HepG2 (cell line): ENCODE data around the gene CAMTA1. TPM values are rescaled to one million over a fixed set of nuclear protein-coding genes. Genes with fewer than 3 reads are reported as not detected.

ENCODE experiments used
- ATAC-seq: fragments of 200-7000 bp; cut with Tn5 transposase; 3 replicates; pipeline ENCODE4 v1.9.1; 2020; ENCODE audit warnings: mild to moderate bottlenecking, moderate library complexity
- BruUV-seq: library from RNA; stranded (reverse); fragments of 400-500 nt; replicated peaks from 2 replicates; lab custom pipeline; 2021; lab: Mats Ljungman, UMichigan
- CTCF ChIA-PET: fragments of 300-600 bp; formaldehyde crosslinking; extraction: SDS; loops from one replicate; lab custom pipeline; 2021; ENCODE audit warnings: low total read pairs, inconsistent platforms, low intra/inter-chr PET ratio; lab: Yijun Ruan, JAX
- POLR2A ChIA-PET: fragments of 350-600 bp; sonication (Branson Sonifier 250); formaldehyde crosslinking; loops from one replicate; lab custom pipeline; 2020; ENCODE audit warnings: antibody characterized with exemption, inconsistent platforms; lab: Yijun Ruan, JAX
- DNase-seq: peaks from one replicate; pipeline ENCODE4 v3.0.0-alpha.2; 2015; ENCODE audit warnings: low spot score
- FAIRE-seq: peaks from 3 replicates; lab custom pipeline; 2011; peaks lifted over from hg19 to GRCh38; lab: Jason Lieb, UNC
- H2AFZ ChIP-seq: one replicate; pipeline ENCODE4 v1.6.1; 2011; ENCODE audit warnings: low read length, inconsistent platforms
- H3K27ac ChIP-seq: fragments of 300-600 bp; 3 replicates; pipeline ENCODE4 v1.8.0; 2011; ENCODE audit warnings: mixed run types, mild to moderate bottlenecking, mixed read lengths, low read length, inconsistent platforms; ENCODE audit not compliant: insufficient read depth; ENCODE audit errors: extremely low read length
- H3K27me3 ChIP-seq, 2 experiments: fragments of 200-600 bp in 1 of 2; 2 replicates in 1 of 2; 3 replicates in 1 of 2; pipeline versions ENCODE4 v1.6.0 to v1.8.0; 2011; ENCODE audit warnings: low read length in 2 of 2, mild to moderate bottlenecking in 2 of 2, moderate library complexity in 2 of 2, inconsistent platforms in 1 of 2; ENCODE audit not compliant: insufficient read depth in 2 of 2, control insufficient read depth in 1 of 2
- H3K36me3 ChIP-seq, 2 experiments: fragments of 200-600 bp in 1 of 2; replicated peaks in 1 of 2; 2 replicates in 1 of 2; 3 replicates in 1 of 2; pipeline versions ENCODE4 v1.5.1 to v1.8.0; 2011; ENCODE audit warnings: low read length in 2 of 2, inconsistent platforms in 1 of 2; ENCODE audit not compliant: insufficient read depth in 2 of 2, control insufficient read depth in 1 of 2
- H3K4me1 ChIP-seq: 2 replicates; pipeline ENCODE4 v1.5.1; 2012; ENCODE audit warnings: low read length, inconsistent platforms; ENCODE audit not compliant: insufficient read depth
- H3K4me2 ChIP-seq: 2 replicates; pipeline ENCODE4 v1.6.0; 2011; ENCODE audit warnings: low read depth, low read length, inconsistent platforms
- H3K4me3 ChIP-seq, 3 experiments: fragments of 200-600 bp in 1 of 3; sonication (generic), shearing (Covaris generic) in 1 of 3; replicated peaks in 1 of 3; 2 replicates each; pipeline ENCODE4 v1.5.1; 2011 to 2016; ENCODE audit warnings: low read length in 3 of 3, inconsistent platforms in 2 of 3, low read depth in 2 of 3, mild to moderate bottlenecking in 2 of 3, control low read depth in 1 of 3, mixed read lengths in 1 of 3; ENCODE audit not compliant: insufficient read depth in 1 of 3
- H3K79me2 ChIP-seq: one replicate; pipeline ENCODE4 v1.6.1; 2011; ENCODE audit warnings: low read length, inconsistent platforms; ENCODE audit not compliant: insufficient read depth
- H3K9ac ChIP-seq: 2 replicates; pipeline ENCODE4 v1.6.0; 2011; ENCODE audit warnings: mild to moderate bottlenecking, low read depth, low read length, inconsistent platforms; ENCODE audit not compliant: insufficient read depth
- H3K9me3 ChIP-seq: 2 replicates; pipeline ENCODE4 v1.5.1; 2012; ENCODE audit warnings: mild to moderate bottlenecking, low read length
- H4K20me1 ChIP-seq: 2 replicates; pipeline ENCODE4 v1.6.0; 2011; ENCODE audit warnings: inconsistent platforms, mild to moderate bottlenecking, low read length, moderate library complexity; ENCODE audit not compliant: insufficient read depth
- HOXA5 ChIP-seq: sonication (generic); formaldehyde crosslinking; IDR thresholded peaks from 2 replicates; pipeline ENCODE4 v1.4.0; 2020; ENCODE audit warnings: missing genetic modification reagents
- RBAK ChIP-seq: sonication (generic); formaldehyde crosslinking; IDR thresholded peaks from 2 replicates; pipeline ENCODE4 v1.5.1; 2020; ENCODE audit warnings: mild to moderate bottlenecking, missing genetic modification reagents
- RFX5 ChIP-seq: IDR thresholded peaks from 2 replicates; pipeline ENCODE4 v1.6.1; 2011; ENCODE audit warnings: low read depth, low read length, improper control_type of control experiment
- WGBS: methylation state at CpG from one replicate; pipeline ENCODE4 v1.1.6; 2017; ENCODE audit warnings: low lambda C conversion rate; 5-methylcytosine and 5-hydroxymethylcytosine counted together
- in situ Hi-C: cut with HindIII; loops from 2 replicates; pipeline ENCODE4 v1.10.0; 2017; ENCODE audit warnings: low pct_unique_long_range_greater_than_20kb; ENCODE audit not compliant: extremely low pct_ligation_motif_present
- intact Hi-C: fragments of 100-400 bp; cut with micrococcal nuclease; formaldehyde crosslinking; loops from one replicate; pipeline ENCODE4 v1.10.0; 2022; ENCODE audit not compliant: unreplicated experiment
- polyA plus RNA-seq, 8 experiments: library from polyadenylated mRNA; depleted of rRNA in 3 of 8; stranded (reverse) in 7 of 8; unstranded in 1 of 8; fragments of >200 nt; fragmentation: Illumina TruSeq in 4 of 8; extraction: Trizol in 4 of 8; gene quantifications; 2 replicates each; pipeline versions ENCODE4 v1.2.1 to v1.2.3, GENCODE V29; 2011 to 2016; ENCODE audit warnings: low read depth in 4 of 8, missing spikeins in 1 of 8, mixed read lengths in 1 of 8; ENCODE audit not compliant: insufficient read depth in 1 of 8
- total RNA-seq, 5 experiments: library from RNA; depleted of rRNA; stranded (reverse); fragments of >200 nt; fragmentation: Illumina TruSeq; extraction: Trizol; gene quantifications; 2 replicates each; pipeline ENCODE4 v1.2.3, GENCODE V29; 2016; ENCODE audit warnings: low read depth in 1 of 5
- TF ChIP-seq, protein P1 (sequence below): fragments of 450-650 bp; IDR thresholded peaks from 2 replicates; pipeline ENCODE4 v1.6.1; 2017
- TF ChIP-seq, protein P2 (sequence below): sonication (generic); formaldehyde crosslinking; IDR thresholded peaks from 2 replicates; pipeline ENCODE4 v1.9.0; 2022; ENCODE audit warnings: missing genetic modification reagents, mild to moderate bottlenecking, borderline replicate concordance
- TF ChIP-seq, protein P3 (sequence below): sonication (generic); formaldehyde crosslinking; IDR thresholded peaks from 2 replicates; pipeline ENCODE4 v1.5.1; 2020; ENCODE audit warnings: mild to moderate bottlenecking, missing genetic modification reagents
- TF ChIP-seq, protein P4 (sequence below): sonication (generic); formaldehyde crosslinking; IDR thresholded peaks from 2 replicates; pipeline ENCODE4 v1.4.0; 2020; ENCODE audit warnings: missing genetic modification reagents, borderline replicate concordance
- TF ChIP-seq, protein P5 (sequence below): sonication (generic); formaldehyde crosslinking; IDR thresholded peaks from 2 replicates; pipeline ENCODE4 v1.9.0; 2021; ENCODE audit warnings: missing genetic modification reagents, mild to moderate bottlenecking, borderline replicate concordance

CAMTA1 gene
- total and polyA plus RNA-seq, 2 of the 13 experiments (the other 11 are each of a cell fraction or from before 2014, with no cell fraction given), result 25.0 to 36.4 TPM

DNA sequence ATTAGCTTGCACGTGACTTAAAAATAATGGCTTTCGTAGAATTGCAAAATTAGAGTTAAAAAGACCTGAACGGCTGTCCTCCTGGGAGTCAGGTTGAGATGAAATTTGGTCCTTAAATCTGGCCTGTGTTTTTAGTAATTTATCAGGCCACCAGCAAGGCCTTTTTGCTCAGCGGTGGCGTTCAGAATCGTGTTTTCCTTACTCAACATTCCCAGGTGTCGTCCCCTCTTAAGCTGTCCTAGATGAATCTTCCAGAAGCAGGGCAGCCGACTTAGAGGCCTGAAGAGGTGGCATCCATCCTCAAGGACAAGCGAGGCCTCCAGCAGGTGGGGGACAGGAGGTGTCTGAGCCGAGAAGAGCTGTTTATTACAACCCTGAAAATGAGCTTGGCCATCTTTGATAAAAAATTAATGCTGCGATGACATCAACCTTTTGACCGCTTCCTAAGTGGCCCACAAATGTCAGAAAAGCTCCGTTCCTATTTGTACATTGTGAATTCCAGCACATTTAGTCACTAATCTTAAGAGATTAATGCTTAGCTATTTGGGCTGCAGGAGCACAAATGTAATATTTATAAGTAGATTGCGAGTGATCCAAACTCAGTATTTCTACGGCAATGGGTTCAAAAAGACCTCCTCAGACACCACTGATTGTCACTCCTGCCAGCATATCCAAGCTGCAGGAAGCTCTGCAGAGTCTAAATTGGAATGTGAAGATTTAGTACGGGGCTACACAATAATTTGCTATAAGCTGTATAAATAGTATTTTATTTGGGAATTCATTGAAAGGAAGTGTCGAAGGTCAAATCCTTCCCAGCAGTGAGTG, 641.7 kb downstream of the CAMTA1 start:
- H3K4me1 ChIP-seq, result no peaks in the 10 kb centered on the region
- H3K79me2 ChIP-seq, result no peaks in the 10 kb centered on the region
- H3K27ac ChIP-seq, result no peak overlapping the region
- ChIA-PET POLR2A (no interaction called here), CTCF (no interaction called here)
- no peak overlapping the region for H2AFZ ChIP-seq
- FAIRE-seq, result no peak
- in situ Hi-C loops, result no loop called here
- H3K27me3 ChIP-seq, result peaks cover 1 to 16% of the 10 kb centered on the region in 2 experiments; a peak in 4 of 5 replicates
- H3K9ac ChIP-seq, result no peak overlapping the region
- TF ChIP-seq, protein P1, sequence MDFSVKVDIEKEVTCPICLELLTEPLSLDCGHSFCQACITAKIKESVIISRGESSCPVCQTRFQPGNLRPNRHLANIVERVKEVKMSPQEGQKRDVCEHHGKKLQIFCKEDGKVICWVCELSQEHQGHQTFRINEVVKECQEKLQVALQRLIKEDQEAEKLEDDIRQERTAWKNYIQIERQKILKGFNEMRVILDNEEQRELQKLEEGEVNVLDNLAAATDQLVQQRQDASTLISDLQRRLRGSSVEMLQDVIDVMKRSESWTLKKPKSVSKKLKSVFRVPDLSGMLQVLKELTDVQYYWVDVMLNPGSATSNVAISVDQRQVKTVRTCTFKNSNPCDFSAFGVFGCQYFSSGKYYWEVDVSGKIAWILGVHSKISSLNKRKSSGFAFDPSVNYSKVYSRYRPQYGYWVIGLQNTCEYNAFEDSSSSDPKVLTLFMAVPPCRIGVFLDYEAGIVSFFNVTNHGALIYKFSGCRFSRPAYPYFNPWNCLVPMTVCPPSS, result no peak
- TF ChIP-seq RFX5, result no peak
- TF ChIP-seq, protein P2, sequence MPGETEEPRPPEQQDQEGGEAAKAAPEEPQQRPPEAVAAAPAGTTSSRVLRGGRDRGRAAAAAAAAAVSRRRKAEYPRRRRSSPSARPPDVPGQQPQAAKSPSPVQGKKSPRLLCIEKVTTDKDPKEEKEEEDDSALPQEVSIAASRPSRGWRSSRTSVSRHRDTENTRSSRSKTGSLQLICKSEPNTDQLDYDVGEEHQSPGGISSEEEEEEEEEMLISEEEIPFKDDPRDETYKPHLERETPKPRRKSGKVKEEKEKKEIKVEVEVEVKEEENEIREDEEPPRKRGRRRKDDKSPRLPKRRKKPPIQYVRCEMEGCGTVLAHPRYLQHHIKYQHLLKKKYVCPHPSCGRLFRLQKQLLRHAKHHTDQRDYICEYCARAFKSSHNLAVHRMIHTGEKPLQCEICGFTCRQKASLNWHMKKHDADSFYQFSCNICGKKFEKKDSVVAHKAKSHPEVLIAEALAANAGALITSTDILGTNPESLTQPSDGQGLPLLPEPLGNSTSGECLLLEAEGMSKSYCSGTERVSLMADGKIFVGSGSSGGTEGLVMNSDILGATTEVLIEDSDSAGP (CRISPR knock-in tag), result no peak
- TF ChIP-seq HOXA5 (CRISPR knock-in tag), result no peak
- no peak for TF ChIP-seq RBAK (CRISPR knock-in tag)
- TF ChIP-seq, protein P3, sequence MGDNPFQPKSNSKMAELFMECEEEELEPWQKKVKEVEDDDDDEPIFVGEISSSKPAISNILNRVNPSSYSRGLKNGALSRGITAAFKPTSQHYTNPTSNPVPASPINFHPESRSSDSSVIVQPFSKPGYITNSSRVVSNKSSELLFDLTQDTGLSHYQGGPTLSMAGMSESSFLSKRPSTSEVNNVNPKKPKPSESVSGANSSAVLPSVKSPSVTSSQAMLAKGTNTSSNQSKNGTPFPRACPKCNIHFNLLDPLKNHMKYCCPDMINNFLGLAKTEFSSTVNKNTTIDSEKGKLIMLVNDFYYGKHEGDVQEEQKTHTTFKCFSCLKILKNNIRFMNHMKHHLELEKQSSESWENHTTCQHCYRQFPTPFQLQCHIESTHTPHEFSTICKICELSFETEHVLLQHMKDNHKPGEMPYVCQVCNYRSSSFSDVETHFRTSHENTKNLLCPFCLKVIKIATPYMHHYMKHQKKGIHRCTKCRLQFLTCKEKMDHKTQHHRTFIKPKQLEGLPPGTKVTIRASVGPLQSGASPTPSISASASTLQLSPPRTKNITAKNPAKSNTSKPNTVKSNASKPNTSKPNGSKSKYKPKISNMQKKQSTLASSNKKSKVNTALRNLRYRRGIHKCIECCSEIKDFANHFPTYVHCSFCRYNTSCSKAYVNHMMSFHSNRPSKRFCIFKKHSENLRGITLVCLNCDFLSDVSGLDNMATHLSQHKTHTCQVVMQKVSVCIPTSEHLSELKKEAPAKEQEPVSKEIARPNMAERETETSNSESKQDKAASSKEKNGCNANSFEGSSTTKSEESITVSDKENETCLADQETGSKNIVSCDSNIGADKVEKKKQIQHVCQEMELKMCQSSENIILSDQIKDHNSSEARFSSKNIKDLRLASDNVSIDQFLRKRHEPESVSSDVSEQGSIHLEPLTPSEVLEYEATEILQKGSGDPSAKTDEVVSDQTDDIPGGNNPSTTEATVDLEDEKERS (CRISPR knock-in tag), result no peak
- TF ChIP-seq, protein P4, sequence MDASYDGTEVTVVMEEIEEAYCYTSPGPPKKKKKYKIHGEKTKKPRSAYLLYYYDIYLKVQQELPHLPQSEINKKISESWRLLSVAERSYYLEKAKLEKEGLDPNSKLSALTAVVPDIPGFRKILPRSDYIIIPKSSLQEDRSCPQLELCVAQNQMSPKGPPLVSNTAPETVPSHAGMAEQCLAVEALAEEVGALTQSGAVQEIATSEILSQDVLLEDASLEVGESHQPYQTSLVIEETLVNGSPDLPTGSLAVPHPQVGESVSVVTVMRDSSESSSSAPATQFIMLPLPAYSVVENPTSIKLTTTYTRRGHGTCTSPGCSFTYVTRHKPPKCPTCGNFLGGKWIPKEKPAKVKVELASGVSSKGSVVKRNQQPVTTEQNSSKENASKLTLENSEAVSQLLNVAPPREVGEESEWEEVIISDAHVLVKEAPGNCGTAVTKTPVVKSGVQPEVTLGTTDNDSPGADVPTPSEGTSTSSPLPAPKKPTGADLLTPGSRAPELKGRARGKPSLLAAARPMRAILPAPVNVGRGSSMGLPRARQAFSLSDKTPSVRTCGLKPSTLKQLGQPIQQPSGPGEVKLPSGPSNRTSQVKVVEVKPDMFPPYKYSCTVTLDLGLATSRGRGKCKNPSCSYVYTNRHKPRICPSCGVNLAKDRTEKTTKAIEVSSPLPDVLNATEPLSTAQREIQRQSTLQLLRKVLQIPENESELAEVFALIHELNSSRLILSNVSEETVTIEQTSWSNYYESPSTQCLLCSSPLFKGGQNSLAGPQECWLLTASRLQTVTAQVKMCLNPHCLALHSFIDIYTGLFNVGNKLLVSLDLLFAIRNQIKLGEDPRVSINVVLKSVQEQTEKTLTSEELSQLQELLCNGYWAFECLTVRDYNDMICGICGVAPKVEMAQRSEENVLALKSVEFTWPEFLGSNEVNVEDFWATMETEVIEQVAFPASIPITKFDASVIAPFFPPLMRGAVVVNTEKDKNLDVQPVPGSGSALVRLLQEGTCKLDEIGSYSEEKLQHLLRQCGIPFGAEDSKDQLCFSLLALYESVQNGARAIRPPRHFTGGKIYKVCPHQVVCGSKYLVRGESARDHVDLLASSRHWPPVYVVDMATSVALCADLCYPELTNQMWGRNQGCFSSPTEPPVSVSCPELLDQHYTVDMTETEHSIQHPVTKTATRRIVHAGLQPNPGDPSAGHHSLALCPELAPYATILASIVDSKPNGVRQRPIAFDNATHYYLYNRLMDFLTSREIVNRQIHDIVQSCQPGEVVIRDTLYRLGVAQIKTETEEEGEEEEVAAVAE, result no peak
- TF ChIP-seq, protein P5, sequence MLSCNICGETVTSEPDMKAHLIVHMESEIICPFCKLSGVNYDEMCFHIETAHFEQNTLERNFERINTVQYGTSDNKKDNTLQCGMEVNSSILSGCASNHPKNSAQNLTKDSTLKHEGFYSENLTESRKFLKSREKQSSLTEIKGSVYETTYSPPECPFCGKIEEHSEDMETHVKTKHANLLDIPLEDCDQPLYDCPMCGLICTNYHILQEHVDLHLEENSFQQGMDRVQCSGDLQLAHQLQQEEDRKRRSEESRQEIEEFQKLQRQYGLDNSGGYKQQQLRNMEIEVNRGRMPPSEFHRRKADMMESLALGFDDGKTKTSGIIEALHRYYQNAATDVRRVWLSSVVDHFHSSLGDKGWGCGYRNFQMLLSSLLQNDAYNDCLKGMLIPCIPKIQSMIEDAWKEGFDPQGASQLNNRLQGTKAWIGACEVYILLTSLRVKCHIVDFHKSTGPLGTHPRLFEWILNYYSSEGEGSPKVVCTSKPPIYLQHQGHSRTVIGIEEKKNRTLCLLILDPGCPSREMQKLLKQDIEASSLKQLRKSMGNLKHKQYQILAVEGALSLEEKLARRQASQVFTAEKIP, result no peak
- H4K20me1 ChIP-seq, result no peaks in the 10 kb centered on the region
- H3K9me3 ChIP-seq, result no peaks in the 10 kb centered on the region
- H3K4me3 ChIP-seq, result no peak overlapping the region
- intact Hi-C loops, result no loop called here
- DNase-seq, result no peak
- H3K4me2 ChIP-seq, result no peak overlapping the region
- no TSS peak for BruUV-seq
- WGBS, result 41% methylated on average over 17 of the region's 17 CpGs
- H3K36me3 ChIP-seq, result no peaks in the 10 kb centered on the region
- ATAC-seq, result no peak
